KOPT-K1 (cell line): ENCODE measurements around the gene CDC14A.

ENCODE experiments used
- H3K27ac ChIP-seq: fragments of 200-600 bp; sonication (generic); 2 replicates; pipeline ENCODE4 v1.5.1; 2016; ENCODE audit warnings: antibody characterized with exemption, mild to moderate bottlenecking, low read depth, low read length; ENCODE audit not compliant: poor library complexity, severe bottlenecking
- H3K36me3 ChIP-seq: fragments of 200-600 bp; sonication (generic); 2 replicates; pipeline ENCODE4 v1.5.1; 2017; ENCODE audit warnings: antibody characterized with exemption, mild to moderate bottlenecking, low read length, moderate library complexity; ENCODE audit not compliant: insufficient read depth
- H3K9me3 ChIP-seq: fragments of 200-600 bp; sonication (generic); 2 replicates; pipeline ENCODE4 v1.5.1; 2017; ENCODE audit warnings: antibody characterized with exemption, low read length, mild to moderate bottlenecking; ENCODE audit not compliant: insufficient read depth, poor library complexity, severe bottlenecking

The CDC14A gene

DNA sequence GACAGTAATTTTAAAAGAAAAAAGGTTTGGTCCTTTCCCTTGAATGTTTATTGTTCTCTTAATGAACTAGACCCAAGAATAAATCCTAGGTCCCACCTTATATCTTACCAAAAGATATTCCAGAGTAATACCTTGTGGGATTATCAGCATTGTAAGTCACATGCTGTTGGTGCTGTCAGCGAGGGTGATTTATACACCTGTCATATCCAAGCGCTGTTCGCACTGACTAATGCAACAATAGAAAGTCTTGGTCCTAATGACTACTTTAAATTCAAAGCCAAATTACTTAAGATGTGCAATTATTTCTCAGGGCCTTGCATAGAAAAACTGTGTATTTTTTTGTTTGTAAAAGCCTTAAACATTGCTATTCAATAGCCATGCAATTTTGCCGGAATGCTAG is 192.5 kb downstream of the CDC14A start:
- Histone ChIP-seq H3K27ac (no peak overlapping the region), H3K36me3 (no peaks in the 10 kb centered on the region), H3K9me3 (no peaks in the 10 kb centered on the region)

DNA sequence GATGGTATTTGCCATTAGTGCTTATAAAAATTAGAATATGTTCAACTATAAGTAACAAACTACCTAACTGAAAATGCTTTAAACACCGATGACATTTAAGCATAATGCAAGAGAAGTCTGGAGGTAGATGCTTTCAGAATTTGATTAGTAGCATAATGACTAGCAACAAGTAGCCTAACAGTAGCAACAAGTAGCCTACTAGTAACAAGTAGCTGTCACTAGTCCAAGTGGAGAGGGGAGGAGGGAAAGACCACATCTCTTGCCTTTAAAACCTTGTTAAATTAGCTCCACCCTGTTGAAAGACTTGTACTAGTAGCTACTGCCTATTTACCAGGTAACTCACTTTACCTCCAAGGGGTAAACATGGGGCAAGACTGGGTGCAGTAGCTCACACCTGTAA is 193.5 kb downstream of the CDC14A start:
- H3K36me3 ChIP-seq = no peaks in the 10 kb centered on the region
- H3K9me3 ChIP-seq = no peaks in the 10 kb centered on the region
- H3K27ac ChIP-seq = no peak overlapping the region

DNA sequence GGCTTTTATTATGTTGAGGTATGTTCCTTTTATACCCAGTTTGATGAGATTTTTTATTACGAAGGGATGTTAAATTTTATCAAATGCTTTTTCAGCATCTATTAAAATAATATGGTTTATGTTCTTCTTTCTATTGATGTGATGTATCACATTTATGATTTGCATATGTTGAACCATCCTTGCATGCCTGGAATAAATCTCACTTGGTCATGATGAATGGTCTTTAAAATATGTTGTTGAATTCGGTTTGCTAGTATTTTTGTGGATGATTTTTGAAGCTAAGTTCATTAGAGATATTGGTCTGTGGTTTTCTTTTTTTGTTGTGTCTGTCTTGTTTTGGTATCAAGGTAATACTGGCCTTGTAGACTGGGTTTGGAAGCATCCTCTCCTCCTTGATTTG is 199.7 kb downstream of the CDC14A start:
- no peak overlapping the region for H3K27ac ChIP-seq
- H3K36me3 ChIP-seq = no peaks in the 10 kb centered on the region
- peaks cover 26% of the 10 kb centered on the region for H3K9me3 ChIP-seq

DNA sequence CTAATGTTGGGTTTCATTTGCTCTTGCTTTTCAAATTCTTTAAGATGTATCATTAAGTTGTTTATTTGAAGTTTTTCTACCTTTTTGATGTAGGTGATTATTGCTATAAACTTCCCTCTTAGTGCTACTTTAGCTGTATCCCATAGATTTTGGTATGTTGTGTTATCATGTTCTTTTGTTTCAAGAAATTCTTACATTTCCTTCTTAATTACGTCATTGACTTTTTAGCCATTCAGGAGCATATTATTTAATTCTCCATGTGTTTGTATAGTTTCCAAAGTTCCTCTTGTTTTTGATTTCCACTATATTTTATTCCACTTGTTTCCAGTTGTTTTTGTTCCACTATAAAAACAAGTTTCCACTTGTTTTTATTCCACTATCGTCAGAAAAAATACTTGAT is 200.6 kb downstream of the CDC14A start:
- no peak overlapping the region for H3K27ac ChIP-seq
- H3K36me3 ChIP-seq = no peaks in the 10 kb centered on the region
- peaks cover 29% of the 10 kb centered on the region for H3K9me3 ChIP-seq

DNA sequence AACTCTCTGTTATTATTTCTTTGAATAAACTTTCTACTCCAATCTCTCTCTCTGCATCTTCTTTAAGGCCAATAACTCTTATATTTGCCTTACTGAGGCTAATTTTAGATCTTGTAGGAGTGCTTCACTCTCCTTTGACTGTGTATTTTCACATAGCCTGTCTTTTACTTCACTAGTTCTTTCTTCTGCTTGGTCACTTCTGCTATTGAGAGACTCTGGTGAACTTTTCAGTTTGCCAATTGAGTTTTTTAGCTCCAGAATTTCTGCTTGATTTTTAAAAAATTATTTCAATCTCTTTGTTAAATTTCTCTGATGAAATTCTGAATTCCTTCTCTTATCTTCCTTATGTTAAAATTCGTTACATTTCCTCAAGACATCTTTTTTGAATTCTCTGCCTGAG is 203.9 kb downstream of the CDC14A start:
- Histone ChIP-seq H3K27ac (no peak overlapping the region), H3K36me3 (no peaks in the 10 kb centered on the region), H3K9me3 (peaks cover 29% of the 10 kb centered on the region)

DNA sequence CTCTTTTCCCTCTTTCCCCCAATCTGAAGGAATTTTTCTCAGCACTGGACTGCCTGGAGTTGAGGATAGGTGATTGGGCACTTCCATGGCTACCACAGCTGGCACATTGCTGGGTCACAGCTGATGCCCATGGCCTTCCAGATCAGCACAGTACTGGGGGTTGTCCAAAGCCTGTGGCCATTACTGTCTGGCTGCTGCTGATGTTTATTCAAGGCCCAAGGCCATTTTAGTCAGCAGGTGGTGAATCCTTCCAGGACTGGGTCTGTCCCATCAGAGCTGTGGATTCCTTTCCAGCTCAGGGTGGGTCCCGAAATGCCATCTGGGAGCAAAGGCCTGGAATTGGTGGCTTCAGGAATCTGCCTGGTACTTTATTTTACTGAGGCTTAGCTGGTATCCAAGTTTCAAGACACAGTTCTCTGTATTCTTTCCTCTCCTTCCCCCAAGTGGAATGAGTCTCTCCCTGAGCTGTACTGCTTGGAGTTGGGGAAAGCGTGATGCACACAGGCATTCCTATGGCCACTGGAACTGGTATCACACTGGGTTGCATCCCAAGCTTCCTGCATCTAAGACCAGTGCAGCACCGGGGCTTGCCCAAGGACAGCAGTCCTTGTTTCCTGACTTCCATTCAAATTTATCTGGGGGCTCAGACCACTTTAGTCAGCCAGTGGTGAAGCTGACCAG is 204.8 kb downstream of the CDC14A start:
- Histone ChIP-seq H3K9me3 (peaks cover 23% of the 10 kb centered on the region), H3K36me3 (no peaks in the 10 kb centered on the region), H3K27ac (no peak overlapping the region)

DNA sequence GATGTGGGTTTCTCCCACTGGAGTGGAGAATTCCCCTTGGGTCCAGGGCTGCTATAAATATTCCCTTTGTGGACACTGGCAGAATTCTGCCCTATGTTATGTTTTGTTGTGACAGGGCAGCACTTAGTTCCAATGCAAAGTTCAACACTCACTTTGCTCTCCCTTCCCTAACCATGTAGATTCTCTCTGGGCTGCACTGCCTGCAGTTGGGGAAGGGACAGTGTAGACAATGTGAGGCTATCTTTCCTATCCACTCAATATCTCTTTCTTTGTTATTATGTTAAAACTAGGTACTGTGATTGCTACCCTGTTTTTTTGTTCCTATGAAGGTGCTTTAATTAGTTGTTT is 205.3 kb downstream of the CDC14A start:
- H3K27ac ChIP-seq = no peak overlapping the region
- H3K36me3 ChIP-seq = no peaks in the 10 kb centered on the region
- peaks cover 18% of the 10 kb centered on the region for H3K9me3 ChIP-seq

DNA sequence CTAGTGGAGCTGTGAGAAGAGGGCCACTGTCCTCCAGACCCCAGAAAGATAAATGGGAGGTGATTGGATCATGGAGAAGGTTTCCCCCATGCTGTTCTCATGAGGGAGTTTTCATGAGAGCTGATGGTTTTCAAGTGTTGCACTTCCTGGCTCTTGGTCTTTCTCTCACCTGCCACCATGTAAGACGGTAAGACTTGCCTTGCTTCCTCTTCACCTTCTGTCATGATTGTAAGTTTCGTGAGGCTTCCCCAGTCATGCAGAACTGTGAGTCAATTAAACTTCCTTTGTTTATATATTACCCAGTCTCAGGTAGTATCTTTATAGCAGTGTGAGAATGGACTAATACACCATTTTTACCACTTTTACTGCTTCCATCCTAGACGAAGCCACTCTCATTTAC is 213.2 kb downstream of the CDC14A start:
- peaks cover under 1% of the 10 kb centered on the region for H3K9me3 ChIP-seq
- H3K27ac ChIP-seq = no peak overlapping the region
- H3K36me3 ChIP-seq = no peaks in the 10 kb centered on the region

DNA sequence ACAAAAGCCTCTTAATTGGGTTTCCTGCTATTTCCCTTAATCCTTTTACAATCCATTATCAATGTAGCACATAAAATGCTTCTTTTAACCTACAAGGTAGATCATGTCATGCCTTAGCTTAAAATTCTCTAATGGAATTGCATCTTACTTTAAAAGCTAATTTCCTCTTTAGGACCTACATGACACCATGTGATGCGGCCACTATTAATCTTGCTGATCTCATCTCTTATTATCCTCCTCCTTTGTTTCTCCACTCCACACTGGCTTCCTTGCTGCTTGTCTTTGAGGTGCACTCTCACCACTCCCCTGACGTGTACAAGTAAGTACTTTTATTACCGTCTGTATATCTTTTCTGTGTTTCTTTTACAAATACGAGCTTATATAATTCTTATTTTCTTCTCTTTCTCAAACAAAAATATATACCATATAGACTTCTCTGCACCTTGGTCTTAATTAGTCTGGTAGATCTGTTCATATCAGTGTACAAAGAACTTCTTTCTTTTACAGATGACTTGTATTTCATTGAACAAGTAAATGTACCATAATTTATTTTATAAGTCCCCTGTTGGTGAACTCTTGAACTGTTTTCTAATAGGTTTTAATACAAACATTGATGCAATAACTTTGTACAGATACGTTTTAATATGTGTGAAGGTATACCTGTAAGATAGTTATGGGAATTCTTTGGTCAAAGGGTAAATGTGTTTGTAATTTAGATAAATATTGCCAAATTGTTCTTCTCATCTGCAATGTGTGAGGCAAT is 213.8 kb downstream of the CDC14A start:
- H3K36me3 ChIP-seq = no peaks in the 10 kb centered on the region
- H3K9me3 ChIP-seq = peaks cover 6% of the 10 kb centered on the region
- no peak overlapping the region for H3K27ac ChIP-seq

DNA sequence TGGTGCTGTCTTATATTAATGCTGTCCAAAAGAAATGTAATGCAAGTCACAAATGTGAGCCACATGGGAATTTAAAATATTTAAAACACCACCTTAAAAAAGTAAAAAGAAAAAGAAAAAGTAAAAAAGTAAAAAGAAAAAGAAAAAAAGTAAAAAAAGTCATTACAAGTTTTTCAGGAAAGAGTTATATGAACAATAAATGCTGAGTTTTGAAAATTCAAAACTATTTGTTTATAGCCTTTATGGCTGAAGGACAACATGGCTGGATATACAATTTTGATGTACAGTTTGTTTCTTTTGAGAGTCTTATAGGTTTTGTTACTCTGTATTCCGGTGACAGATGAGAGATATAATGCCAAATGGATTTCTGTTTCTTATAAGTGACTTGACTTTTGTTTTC is 214.8 kb downstream of the CDC14A start:
- Histone ChIP-seq H3K36me3 (no peaks in the 10 kb centered on the region), H3K27ac (no peak overlapping the region), H3K9me3 (peaks cover 10% of the 10 kb centered on the region)
